Fibroblast of lung (primary cell): ENCODE measurements around the gene CALY.

Experiments used
- CTCF ChIP-seq, 2 donors: IDR thresholded peaks in 1 of 2; conservative IDR thresholded peaks in 1 of 2; 1 replicate in 1 of 2; 2 replicates in 1 of 2; pipeline ENCODE4 v1.5.1; 2011 to 2012; ENCODE audit warnings: low read length in 2 of 2, control low read depth in 1 of 2, inconsistent platforms in 1 of 2, low read depth in 1 of 2, mild to moderate bottlenecking in 1 of 2
- EZH2 ChIP-seq: IDR thresholded peaks from 2 replicates; pipeline ENCODE4 v1.5.1; 2012; ENCODE audit warnings: low read length, control low read depth, mild to moderate bottlenecking; ENCODE audit errors: missing control alignments

- TF ChIP-seq CTCF (conservative IDR thresholded peaks at IDR 0.05 in 1 of 2, IDR thresholded peaks at IDR 0.05 in 1 of 2; ENCODE audit: low read depth in 1 of 2, low read length in 2 of 2) = no peak
- TF ChIP-seq EZH2 = no peak
Measured at GRCh38 chr10:133373174-133374090, 36.7 kb upstream of the CALY start, which contains the start of gene ECHS1.
